ENCODE results near the gene VWA8. TPM values are rescaled to one million over a fixed set of nuclear protein-coding genes. Genes with fewer than 3 reads are reported as not detected.
"Not testable (repeated sequence)": the region's sequence is repeated elsewhere in the genome, so short reads cannot be mapped to it uniquely, and the experiment has no call there.

Gene VWA8
- total RNA-seq, 2 experiments from 2014 or later: 26.3 to 27.5 TPM

- DNase-seq (no peak), ATAC-seq (no peak)
- peaks cover 26% of the 10 kb centered on the region for H3K9me3 Mint-ChIP-seq
- intact Hi-C loops (cut with micrococcal nuclease): no loop called here
- H3K4me3 Mint-ChIP-seq: peak overlapping the region; percentile 60
- H3K36me3 Mint-ChIP-seq (ENCODE audit: low read depth): peaks cover 69% of the 10 kb centered on the region
- H3K27ac Mint-ChIP-seq: peak overlapping the region; percentile 84
- no peak for TF ChIP-seq CTCF (IDR thresholded peaks at IDR 0.05)
- H3K4me1 Mint-ChIP-seq (ENCODE audit: low read depth): peaks cover 71% of the 10 kb centered on the region
- CTCF ChIA-PET: no interaction called here
- POLR2A ChIA-PET: no interaction called here
- no peaks in the 10 kb centered on the region for H3K27me3 Mint-ChIP-seq
Observed at GRCh38 chr13:41928323-41928722, 32.6 kb downstream of the VWA8 start.

GRCh38 chr13:41925014-41925413 lies 35.9 kb downstream of the VWA8 start:
- Mint-ChIP-seq H3K27me3 (no peaks in the 10 kb centered on the region), H3K4me1 (ENCODE audit: low read depth) (peaks cover 77% of the 10 kb centered on the region), H3K36me3 (ENCODE audit: low read depth) (peaks cover 89% of the 10 kb centered on the region), H3K9me3 (peaks cover 30% of the 10 kb centered on the region), H3K27ac (peak overlapping the region; percentile 65), H3K4me3 (no peak overlapping the region)
- no peak for TF ChIP-seq CTCF (IDR thresholded peaks at IDR 0.05)
- ATAC-seq: no peak
- DNase-seq: no peak
- ChIA-PET POLR2A (interaction anchor here (0.5 to 2.0 kb wide), 4 partner anchors 9 to 38 kb away, joined by 3 to 11 read pairs (median 3); no protein-coding TSS in a partner anchor), CTCF (interaction anchor here (1.0 to 2.6 kb wide), 4 partner anchors 10 to 20 kb away, joined by 3 to 7 read pairs (median 4); no protein-coding TSS in a partner anchor)
- intact Hi-C loops (cut with micrococcal nuclease): no loop called here

GRCh38 chr13:41922894-41923293 lies 38.0 kb downstream of the VWA8 start:
- peaks cover 78% of the 10 kb centered on the region for H3K4me1 Mint-ChIP-seq (ENCODE audit: low read depth)
- intact Hi-C loops (cut with micrococcal nuclease); H3K4me3 Mint-ChIP-seq; CTCF ChIA-PET; ATAC-seq; H3K27me3 Mint-ChIP-seq; DNase-seq; POLR2A ChIA-PET; H3K27ac Mint-ChIP-seq: not testable (repeated sequence)
- H3K9me3 Mint-ChIP-seq: peaks cover 30% of the 10 kb centered on the region
- peaks cover 73% of the 10 kb centered on the region for H3K36me3 Mint-ChIP-seq (ENCODE audit: low read depth)

- Mint-ChIP-seq H3K27ac (peak overlapping the region; percentile 82), H3K9me3 (peaks cover 19% of the 10 kb centered on the region), H3K4me1 (ENCODE audit: low read depth) (peaks cover 81% of the 10 kb centered on the region), H3K4me3 (no peak overlapping the region), H3K27me3 (no peaks in the 10 kb centered on the region), H3K36me3 (ENCODE audit: low read depth) (peaks cover 49% of the 10 kb centered on the region)
- TF ChIP-seq CTCF (IDR thresholded peaks at IDR 0.05): no peak
- intact Hi-C loops (cut with micrococcal nuclease): loop anchor here (5.0 to 10.0 kb wide), 3 partner anchors 42 to 355 kb away; partner anchors contain the start of genes AKAP11 and VWA8
- ATAC-seq: no peak
- POLR2A ChIA-PET: interaction anchor here (1.3 to 1.9 kb wide), 2 partner anchors 13 to 40 kb away, joined by 5 to 6 read pairs; partner anchors contain the start of gene VWA8
- CTCF ChIA-PET: interaction anchor here (1.6 kb wide), 1 partner anchor 14 kb away, joined by 6 read pairs; no protein-coding TSS in a partner anchor
- DNase-seq: no peak
Observed at GRCh38 chr13:41919741-41920487, 41.0 kb downstream of the VWA8 start.

- ChIA-PET POLR2A (interaction anchor here (1.3 to 1.9 kb wide), 2 partner anchors 13 to 41 kb away, joined by 5 to 6 read pairs; partner anchors contain the start of gene VWA8), CTCF (interaction anchor here (1.6 kb wide), 1 partner anchor 15 kb away, joined by 6 read pairs; no protein-coding TSS in a partner anchor)
- intact Hi-C loops (cut with micrococcal nuclease): loop anchor here (5.0 to 10.0 kb wide), 3 partner anchors 43 to 356 kb away; partner anchors contain the start of genes AKAP11 and VWA8
Observed at GRCh38 chr13:41919031-41919740, 41.7 kb downstream of the VWA8 start.

More at GRCh38 chr13:41919031-41919740, 41.7 kb downstream of the VWA8 start:
- peaks cover 14% of the 10 kb centered on the region for H3K9me3 Mint-ChIP-seq
- DNase-seq (no peak), ATAC-seq (no peak)
- H3K27me3 Mint-ChIP-seq: no peaks in the 10 kb centered on the region
- peaks cover 82% of the 10 kb centered on the region for H3K4me1 Mint-ChIP-seq (ENCODE audit: low read depth)
- no peak overlapping the region for H3K4me3 Mint-ChIP-seq
- H3K27ac Mint-ChIP-seq: peak overlapping the region; percentile 82
- H3K36me3 Mint-ChIP-seq (ENCODE audit: low read depth): peaks cover 45% of the 10 kb centered on the region
- no peak for TF ChIP-seq CTCF (IDR thresholded peaks at IDR 0.05)

Measured in activated CD8-positive, alpha-beta T cell treated with anti-CD3 and anti-CD28 coated beads for 36 hours (primary cell).